NCI-H2029 treated with DMSO at 0.1 percent for 48 hours (cell line): ENCODE results near the gene IP6K1.
"Not testable (repeated sequence)": the region's sequence is repeated elsewhere in the genome, so short reads cannot be mapped to it uniquely, and the experiment has no call there.

Experiments used
- DNase-seq: peaks from one replicate; lab custom pipeline; 2025; lab: John Stamatoyannopoulos, UW

The IP6K1 gene

GRCh38 chr3:49689046-49689907, 97.1 kb downstream of the IP6K1 start, which contains the start of the genes MST1 and RNF123:
MST1 (minus strand) TSS chr3:49689474; CDS start chr3:49688691, 783 bp downstream.
RNF123 (plus strand) TSS chr3:49689557; CDS start chr3:49691166, 1,609 bp downstream.
- no peak for DNase-seq

DNA sequence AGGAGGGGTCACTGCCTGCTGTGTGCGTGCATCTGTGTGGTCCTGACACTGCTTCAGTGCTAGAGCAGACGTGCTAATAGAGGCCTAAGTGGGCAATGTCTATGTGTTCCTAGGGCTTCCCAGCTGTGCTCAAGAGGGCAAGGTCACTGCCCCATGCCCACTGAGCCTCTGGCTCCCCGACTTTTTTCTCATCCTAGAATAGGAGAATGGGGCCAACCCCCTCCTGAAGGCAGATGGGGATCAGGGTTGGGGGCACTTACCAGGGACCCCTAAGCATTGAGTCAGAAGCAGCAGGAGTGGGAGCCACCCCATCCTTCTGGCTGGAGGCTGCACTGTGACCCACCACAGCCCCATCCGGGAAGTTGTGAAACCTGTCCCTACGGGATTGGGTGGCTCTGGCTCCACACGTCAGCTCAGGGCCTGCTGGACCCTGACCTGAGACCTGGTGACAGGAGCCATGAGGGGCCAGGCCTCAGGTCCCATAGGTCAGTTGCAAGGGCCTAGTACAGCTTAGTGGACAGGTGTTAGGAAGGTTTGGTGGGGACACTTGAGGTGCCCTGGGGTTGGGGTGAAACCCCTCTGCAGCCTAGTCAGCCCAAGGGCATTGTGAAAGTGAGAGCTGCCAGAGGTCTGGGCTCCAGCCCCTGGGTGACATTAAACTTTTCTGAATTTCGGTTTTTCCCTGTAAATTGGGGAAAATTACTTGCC, 97.8 kb downstream of the IP6K1 start:
- not testable (repeated sequence) for DNase-seq

DNA sequence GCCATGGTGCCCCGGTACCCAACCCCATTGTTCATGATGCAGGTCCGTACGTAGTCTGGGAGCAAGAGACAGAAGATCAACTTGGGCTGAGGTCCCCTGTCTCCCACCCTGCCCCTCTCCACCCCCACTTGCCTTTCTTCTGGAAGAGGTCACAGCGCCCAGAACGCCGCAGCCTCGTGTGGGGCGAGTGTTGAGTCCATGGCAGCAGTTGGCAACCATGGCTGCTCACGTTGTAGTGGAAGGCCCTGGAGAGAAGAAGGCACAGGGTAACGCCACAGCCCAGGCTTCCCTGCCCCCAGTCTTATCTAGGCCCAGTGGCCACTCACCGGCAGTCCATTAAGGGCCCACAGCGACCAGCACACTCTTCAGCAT, 98.9 kb downstream of the IP6K1 start:
- not testable (repeated sequence) for DNase-seq

DNA sequence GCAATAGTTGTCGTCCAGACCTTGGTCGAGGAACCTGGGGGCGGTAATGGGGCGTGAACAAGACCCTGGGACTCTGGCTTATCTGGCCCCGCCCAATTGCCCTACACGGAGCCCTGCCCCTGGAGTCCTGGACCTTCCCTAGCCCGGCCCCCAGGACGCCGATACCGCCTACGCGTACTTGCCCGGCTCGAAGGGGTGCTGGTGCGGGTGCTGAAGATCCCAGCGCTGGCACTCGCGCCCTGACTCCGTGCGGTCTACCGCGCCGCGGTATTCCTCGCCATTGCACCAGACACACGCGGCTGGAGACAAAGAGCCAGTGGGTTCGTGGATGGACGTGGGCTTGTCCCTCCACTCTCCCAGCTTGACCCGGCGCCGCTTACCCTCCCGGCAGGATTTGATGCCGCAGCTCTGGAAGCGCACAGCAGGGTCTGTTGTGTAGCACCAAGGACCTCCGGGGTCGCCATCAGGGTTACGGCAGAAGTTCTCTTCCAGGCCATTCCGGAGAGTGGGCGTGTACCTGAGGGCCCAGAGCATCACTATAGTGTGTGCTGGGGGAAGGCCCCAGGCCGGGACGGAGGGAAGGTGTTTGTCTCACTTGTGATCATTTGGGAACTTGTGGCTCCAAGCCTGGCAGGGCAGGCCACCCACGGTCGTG, 99.4 kb downstream of the IP6K1 start:
- not testable (repeated sequence) for DNase-seq

GRCh38 chr3:49686346-49686745, 100.0 kb downstream of the IP6K1 start:
- DNase-seq = not testable (repeated sequence)

- DNase-seq = not testable (repeated sequence)
Observed at GRCh38 chr3:49685846-49686245, 100.5 kb downstream of the IP6K1 start.

DNA sequence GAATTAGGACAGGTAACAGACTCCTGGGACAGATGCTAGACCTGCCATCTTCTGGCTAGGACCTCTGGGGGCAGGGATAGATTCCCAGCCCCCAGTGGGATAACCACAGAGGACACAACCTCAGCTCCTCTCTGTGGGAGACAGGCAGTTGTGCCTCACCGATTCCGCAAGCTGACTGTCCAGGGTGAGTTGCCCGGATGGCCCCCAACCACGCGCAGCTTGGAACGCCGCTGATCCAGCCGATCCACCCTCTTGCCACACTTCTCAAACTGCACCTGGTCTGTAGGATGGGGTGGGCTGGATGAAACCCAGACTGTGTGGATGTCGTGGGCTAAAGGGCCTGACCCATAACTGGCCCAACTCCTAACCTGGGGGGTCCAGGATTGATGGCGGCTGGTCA, 101.2 kb downstream of the IP6K1 start:
- not testable (repeated sequence) for DNase-seq

DNA sequence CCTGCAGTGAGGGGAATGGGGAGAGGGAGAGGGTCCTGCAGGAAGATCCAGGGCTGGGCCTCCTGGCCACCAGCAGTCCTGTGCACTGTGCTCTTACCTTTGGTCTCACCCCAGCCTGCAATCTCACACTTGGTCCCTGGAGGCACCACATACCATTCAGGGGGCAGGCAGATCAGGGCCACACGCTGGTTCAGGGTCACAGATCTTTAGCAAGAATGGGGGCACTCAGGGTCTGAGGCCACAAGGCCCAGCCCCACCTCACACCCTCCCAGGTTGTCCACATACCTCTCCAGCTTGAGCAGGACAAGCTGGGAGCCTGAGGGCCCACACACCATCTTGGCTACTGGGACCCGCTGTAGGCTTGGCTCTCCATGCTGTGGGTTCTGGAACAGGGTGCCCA, 101.9 kb downstream of the IP6K1 start:
- not testable (repeated sequence) for DNase-seq

- DNase-seq = no peak
Observed at GRCh38 chr3:49683162-49683561, 103.2 kb downstream of the IP6K1 start.

GRCh38 chr3:49681543-49681942, 104.8 kb downstream of the IP6K1 start:
- DNase-seq = no peak

GRCh38 chr3:49681232-49681522, 105.2 kb downstream of the IP6K1 start:
- DNase-seq = no peak

DNA sequence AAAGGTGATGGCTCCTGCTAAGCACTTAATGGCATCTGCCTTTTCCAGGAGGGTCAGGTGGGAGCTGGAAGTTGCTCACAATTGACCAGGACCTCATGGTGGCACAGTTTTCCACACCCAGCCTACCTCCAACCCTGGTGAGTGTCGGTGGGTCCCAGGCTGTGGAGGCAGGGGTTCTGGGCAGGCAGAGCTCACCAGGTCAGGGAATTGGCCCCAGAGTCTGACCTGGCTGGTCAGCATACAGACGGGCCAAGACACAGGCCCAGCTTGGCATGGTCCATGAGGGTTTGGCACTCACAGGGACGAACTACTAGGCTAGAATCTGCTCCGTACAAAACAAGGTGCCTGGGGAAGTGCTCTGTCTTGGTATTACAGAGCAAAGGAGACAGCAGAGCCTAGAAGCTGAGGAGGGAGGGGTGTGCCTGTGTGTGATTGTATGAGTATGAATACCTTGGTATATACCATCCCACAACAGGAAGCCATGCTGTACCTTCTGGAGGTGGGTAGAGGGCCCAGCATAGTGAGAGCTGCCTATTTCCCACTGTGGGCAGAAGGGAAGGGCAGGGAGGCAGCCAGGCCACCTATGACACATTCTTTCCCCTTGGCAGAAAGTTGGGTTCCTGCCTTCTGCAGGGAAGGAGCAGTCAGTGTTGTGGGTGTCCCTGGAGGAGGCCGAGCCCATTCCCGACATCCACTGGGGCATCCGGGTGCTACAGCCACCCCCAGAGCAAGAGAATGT, 105.7 kb downstream of the IP6K1 start:
- DNase-seq = no peak

DNA sequence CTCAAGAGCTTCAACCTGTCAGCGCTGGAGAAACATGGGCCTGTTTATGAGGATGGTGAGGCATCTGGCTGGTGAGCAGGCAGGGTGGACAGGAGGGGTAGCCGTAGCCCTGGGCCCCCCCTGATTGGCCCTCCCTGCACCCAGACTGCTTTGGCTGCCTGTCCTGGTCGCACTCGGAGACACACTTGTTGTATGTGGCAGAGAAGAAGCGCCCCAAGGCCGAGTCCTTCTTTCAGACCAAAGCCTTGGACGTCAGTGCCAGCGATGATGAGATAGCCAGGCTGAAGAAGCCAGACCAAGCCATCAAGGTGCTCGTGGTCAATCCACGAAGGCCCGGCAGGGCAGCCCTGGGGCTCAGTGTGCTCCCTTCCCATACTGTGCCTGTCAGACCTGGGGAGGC, 110.4 kb downstream of the IP6K1 start:
- DNase-seq = no peak

DNA sequence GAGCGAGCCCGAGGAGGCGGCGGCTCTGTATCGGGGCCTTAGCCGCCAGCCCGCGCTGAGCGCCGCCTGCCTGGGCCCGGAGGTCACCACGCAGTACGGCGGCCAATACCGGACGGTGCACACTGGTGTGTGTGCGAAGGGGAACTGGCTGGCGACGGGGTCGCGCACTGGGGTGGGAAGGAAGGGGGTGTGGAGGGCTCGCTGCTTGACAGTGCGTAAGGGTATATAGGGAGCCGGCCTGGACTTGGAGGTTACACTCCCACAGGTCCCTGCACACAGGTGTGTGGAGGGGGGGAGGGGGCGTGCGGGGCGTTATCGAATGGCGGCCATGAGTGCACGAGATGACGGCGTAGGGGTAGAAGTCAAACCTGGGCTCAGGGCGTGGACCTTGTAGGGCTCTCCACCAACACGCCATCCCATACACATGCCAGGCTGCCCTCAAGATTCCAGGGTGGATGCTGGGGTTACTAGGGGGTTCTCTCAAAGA, 111.8 kb downstream of the IP6K1 start:
- DNase-seq = no peak
